NCI-H2107 treated with DMSO at 0.1 percent for 48 hours (cell line): ENCODE measurements around the gene NOSTRIN.
A peak's percentile ranks its signal among the peaks of the same experiment; 100 is the strongest.
"Not testable (repeated sequence)": the region's sequence is repeated elsewhere in the genome, so short reads cannot be mapped to it uniquely, and the experiment has no call there.

Experiments
- DNase-seq: peaks from one replicate; lab custom pipeline; 2025; ENCODE audit not compliant: unreplicated experiment; lab: John Stamatoyannopoulos, UW

Gene NOSTRIN

GRCh38 chr2:168801961-168802858 lies at the start of gene NOSTRIN:
TSS of gene NOSTRIN (plus strand) at chr2:168802637. CDS start at chr2:168802647, 10 bp downstream.
- no peak for DNase-seq

- no peak for DNase-seq
These were observed 48.6 kb upstream of the NOSTRIN start for GRCh38 chr2:168753765-168754329.

GRCh38 chr2:168757223-168757622 lies 45.2 kb upstream of the NOSTRIN start:
- DNase-seq, result no peak

- DNase-seq, result peak; percentile 54
These were observed 43.2 kb upstream of the NOSTRIN start for GRCh38 chr2:168758970-168759820.

- no peak for DNase-seq
These were observed 37.0 kb upstream of the NOSTRIN start for GRCh38 chr2:168765401-168765800.

GRCh38 chr2:168766600-168766999 lies 35.8 kb upstream of the NOSTRIN start:
- DNase-seq, result no peak

- DNase-seq, result no peak
These were observed 35.2 kb upstream of the NOSTRIN start for GRCh38 chr2:168767258-168767657.

- DNase-seq, result not testable (repeated sequence)
These were observed 34.1 kb upstream of the NOSTRIN start for GRCh38 chr2:168768357-168768756.

GRCh38 chr2:168770796-168771195 lies 31.6 kb upstream of the NOSTRIN start:
- no peak for DNase-seq

GRCh38 chr2:168772704-168773103 lies 29.7 kb upstream of the NOSTRIN start:
- DNase-seq, result no peak

GRCh38 chr2:168773128-168773527 lies 29.3 kb upstream of the NOSTRIN start:
- no peak for DNase-seq

- DNase-seq, result no peak
These were observed 28.5 kb upstream of the NOSTRIN start for GRCh38 chr2:168773719-168774521.

GRCh38 chr2:168775837-168776236 lies 26.6 kb upstream of the NOSTRIN start:
- DNase-seq, result no peak

GRCh38 chr2:168780669-168781071 lies 21.8 kb upstream of the NOSTRIN start:
- DNase-seq, result no peak

- no peak for DNase-seq
These were observed 21.1 kb upstream of the NOSTRIN start for GRCh38 chr2:168781191-168781817.

- no peak for DNase-seq
These were observed 20.2 kb upstream of the NOSTRIN start for GRCh38 chr2:168782271-168782670.

GRCh38 chr2:168784993-168785392 lies 17.4 kb upstream of the NOSTRIN start:
- DNase-seq, result no peak

GRCh38 chr2:168787098-168787781 lies 15.2 kb upstream of the NOSTRIN start:
- DNase-seq, result no peak

- DNase-seq, result no peak
These were observed 14.6 kb upstream of the NOSTRIN start for GRCh38 chr2:168787782-168788376.
